DND-41 (cell line): ENCODE data around the gene SEPTIN5.

Source experiments
- ATAC-seq: fragments of 200-7000 bp; cut with Tn5 transposase; 3 replicates; pipeline ENCODE4 v1.9.1; 2021; ENCODE audit warnings: low read depth; ENCODE audit not compliant: insufficient read depth
- DNase-seq: peaks from one replicate; pipeline ENCODE4 v3.0.0-alpha.2; 2020
- H2AFZ ChIP-seq: 2 replicates; pipeline ENCODE4 v1.6.0; 2012; ENCODE audit warnings: low read depth, low read length
- H3K27ac ChIP-seq: 2 replicates; pipeline ENCODE4 v1.5.1; 2012; ENCODE audit warnings: low read length, inconsistent platforms
- H3K27me3 ChIP-seq: fragments of 200-600 bp; sonication (generic); 2 replicates; pipeline ENCODE4 v1.6.0; 2012; ENCODE audit warnings: low read length, mild to moderate bottlenecking, inconsistent platforms; ENCODE audit not compliant: insufficient read depth, poor library complexity
- H3K36me3 ChIP-seq: 2 replicates; pipeline ENCODE4 v1.5.1; 2012; ENCODE audit warnings: low read length, inconsistent platforms; ENCODE audit not compliant: insufficient read depth
- H3K4me1 ChIP-seq: 2 replicates; pipeline ENCODE4 v1.5.1; 2012; ENCODE audit warnings: mild to moderate bottlenecking, low read length; ENCODE audit not compliant: insufficient read depth
- H3K4me2 ChIP-seq: 2 replicates; pipeline ENCODE4 v1.6.0; 2012; ENCODE audit warnings: mild to moderate bottlenecking, moderate library complexity, low read length, inconsistent platforms; ENCODE audit not compliant: insufficient read depth
- H3K4me3 ChIP-seq, 2 experiments: fragments of 200-600 bp in 1 of 2; shearing (Covaris generic) in 1 of 2; 2 replicates each; pipeline ENCODE4 v1.5.1; 2012 to 2016; ENCODE audit warnings: inconsistent platforms in 2 of 2, low read length in 2 of 2, mild to moderate bottlenecking in 2 of 2, low read depth in 1 of 2, moderate library complexity in 1 of 2
- H3K79me2 ChIP-seq: 2 replicates; pipeline ENCODE4 v1.6.0; 2012; ENCODE audit warnings: low read length, inconsistent platforms; ENCODE audit not compliant: insufficient read depth
- H3K9ac ChIP-seq: 2 replicates; pipeline ENCODE4 v1.6.0; 2012; ENCODE audit warnings: low read depth, mild to moderate bottlenecking, inconsistent platforms, low read length, moderate library complexity
- H3K9me3 ChIP-seq: 2 replicates; pipeline ENCODE4 v1.5.1; 2012; ENCODE audit warnings: low read length, moderate library complexity, mild to moderate bottlenecking, inconsistent platforms; ENCODE audit not compliant: insufficient read depth, severe bottlenecking
- H4K20me1 ChIP-seq: 2 replicates; pipeline ENCODE4 v1.6.0; 2012; ENCODE audit warnings: low read length; ENCODE audit not compliant: insufficient read depth
- EZH2 ChIP-seq: IDR thresholded peaks from 3 replicates; pipeline ENCODE4 v1.6.1; 2012; ENCODE audit warnings: borderline replicate concordance, low read depth, mild to moderate bottlenecking, moderate library complexity, low read length, inconsistent platforms; ENCODE audit not compliant: severe bottlenecking
- TF ChIP-seq, protein P1 (sequence below): IDR thresholded peaks from 2 replicates; pipeline ENCODE4 v1.5.1; 2012; ENCODE audit warnings: borderline replicate concordance, low read length, moderate library complexity, mild to moderate bottlenecking; ENCODE audit not compliant: poor library complexity, severe bottlenecking; ENCODE audit errors: extremely low read depth

Gene SEPTIN5

GRCh38 chr22:19727310-19728150 lies 13.2 kb downstream of the SEPTIN5 start:
- ATAC-seq = no peak
- TF ChIP-seq, protein P1, sequence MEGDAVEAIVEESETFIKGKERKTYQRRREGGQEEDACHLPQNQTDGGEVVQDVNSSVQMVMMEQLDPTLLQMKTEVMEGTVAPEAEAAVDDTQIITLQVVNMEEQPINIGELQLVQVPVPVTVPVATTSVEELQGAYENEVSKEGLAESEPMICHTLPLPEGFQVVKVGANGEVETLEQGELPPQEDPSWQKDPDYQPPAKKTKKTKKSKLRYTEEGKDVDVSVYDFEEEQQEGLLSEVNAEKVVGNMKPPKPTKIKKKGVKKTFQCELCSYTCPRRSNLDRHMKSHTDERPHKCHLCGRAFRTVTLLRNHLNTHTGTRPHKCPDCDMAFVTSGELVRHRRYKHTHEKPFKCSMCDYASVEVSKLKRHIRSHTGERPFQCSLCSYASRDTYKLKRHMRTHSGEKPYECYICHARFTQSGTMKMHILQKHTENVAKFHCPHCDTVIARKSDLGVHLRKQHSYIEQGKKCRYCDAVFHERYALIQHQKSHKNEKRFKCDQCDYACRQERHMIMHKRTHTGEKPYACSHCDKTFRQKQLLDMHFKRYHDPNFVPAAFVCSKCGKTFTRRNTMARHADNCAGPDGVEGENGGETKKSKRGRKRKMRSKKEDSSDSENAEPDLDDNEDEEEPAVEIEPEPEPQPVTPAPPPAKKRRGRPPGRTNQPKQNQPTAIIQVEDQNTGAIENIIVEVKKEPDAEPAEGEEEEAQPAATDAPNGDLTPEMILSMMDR = no peak
- TF ChIP-seq EZH2 = no peak
- no peak overlapping the region for H3K4me3 ChIP-seq
- H3K4me1 ChIP-seq = peaks cover 13% of the 10 kb centered on the region
- H4K20me1 ChIP-seq = no peaks in the 10 kb centered on the region
- no peak for DNase-seq
- no peak overlapping the region for H3K9ac ChIP-seq
- H3K9me3 ChIP-seq = no peaks in the 10 kb centered on the region
- H3K79me2 ChIP-seq = no peaks in the 10 kb centered on the region
- H3K4me2 ChIP-seq = no peak overlapping the region
- H3K36me3 ChIP-seq = no peaks in the 10 kb centered on the region
- H2AFZ ChIP-seq = no peak overlapping the region
- no peaks in the 10 kb centered on the region for H3K27me3 ChIP-seq
- no peak overlapping the region for H3K27ac ChIP-seq

- Histone ChIP-seq H3K4me3 (no peak overlapping the region), H3K27me3 (no peaks in the 10 kb centered on the region), H3K9ac (no peak overlapping the region), H2AFZ (no peak overlapping the region), H3K27ac (no peak overlapping the region), H3K4me1 (peaks cover 13% of the 10 kb centered on the region), H3K4me2 (no peak overlapping the region), H3K9me3 (no peaks in the 10 kb centered on the region), H3K36me3 (no peaks in the 10 kb centered on the region), H3K79me2 (no peaks in the 10 kb centered on the region), H4K20me1 (no peaks in the 10 kb centered on the region)
- DNase-seq (no peak), ATAC-seq (no peak)
- no peak for TF ChIP-seq EZH2
- TF ChIP-seq, protein P1 = no peak
Measured at GRCh38 chr22:19728271-19728670, 14.0 kb downstream of the SEPTIN5 start.

DNA sequence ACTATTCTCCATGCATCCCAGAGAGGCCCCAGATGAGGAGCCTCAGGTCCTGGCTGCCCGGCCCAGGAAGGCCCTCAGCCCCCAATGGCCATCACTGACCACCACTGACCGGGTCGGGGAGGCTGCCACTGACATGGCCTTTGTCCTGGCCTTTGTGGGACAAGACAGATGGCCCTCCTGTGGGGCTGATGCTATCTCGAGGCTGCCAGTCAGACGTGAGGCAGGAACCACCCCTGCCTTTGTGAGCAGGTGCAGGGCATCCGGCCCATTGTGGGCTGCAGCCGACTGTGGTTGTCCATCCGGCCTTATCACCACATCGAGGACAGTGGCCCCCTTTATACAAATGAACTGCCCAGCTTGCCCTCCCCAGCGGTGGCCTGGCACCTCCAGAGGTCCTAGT lies 14.5 kb downstream of the SEPTIN5 start:
- no peaks in the 10 kb centered on the region for H4K20me1 ChIP-seq
- ATAC-seq (no peak), DNase-seq (no peak)
- peaks cover 13% of the 10 kb centered on the region for H3K4me1 ChIP-seq
- H3K36me3 ChIP-seq = no peaks in the 10 kb centered on the region
- H3K79me2 ChIP-seq = no peaks in the 10 kb centered on the region
- H3K4me2 ChIP-seq = no peak overlapping the region
- TF ChIP-seq EZH2 = no peak
- TF ChIP-seq, protein P1 = no peak
- H3K9ac ChIP-seq = no peak overlapping the region
- H3K9me3 ChIP-seq = no peaks in the 10 kb centered on the region
- H3K27me3 ChIP-seq = no peaks in the 10 kb centered on the region
- H3K4me3 ChIP-seq = no peak overlapping the region
- H2AFZ ChIP-seq = no peak overlapping the region
- no peak overlapping the region for H3K27ac ChIP-seq
